Measurements from ENCODE around the gene PDCD1. TPM values are rescaled to one million over a fixed set of nuclear protein-coding genes. Genes with fewer than 3 reads are reported as not detected.
A peak's percentile ranks its signal among the peaks of the same experiment; 100 is the strongest.
"Not testable (repeated sequence)": the region's sequence is repeated elsewhere in the genome, so short reads cannot be mapped to it uniquely, and the experiment has no call there.

PDCD1 gene
- polyA plus RNA-seq, 3 donors from 2014 or later = 3.3 TPM; not detected in 2

- no peaks in the 10 kb centered on the region for H3K9me3 Mint-ChIP-seq
- H3K4me1 Mint-ChIP-seq = peaks cover 4 to 7% of the 10 kb centered on the region in 2 donors
- no peaks in the 10 kb centered on the region for H3K36me3 Mint-ChIP-seq
- H3K27me3 Mint-ChIP-seq (ENCODE audit: low read depth in 3 of 3) = peaks cover 3 to 11% (median 5%) of the 10 kb centered on the region in 3 donors
- H3K4me3 Mint-ChIP-seq = no peak overlapping the region
- H3K27ac Mint-ChIP-seq = peak overlapping the region in 1 of 6 donors; percentile 31
- DNase-seq = peak in 2 of 3 donors; percentile 22 to 59
Observed at GRCh38 chr2:241813644-241814392, 44.9 kb downstream of the PDCD1 start.

DNA sequence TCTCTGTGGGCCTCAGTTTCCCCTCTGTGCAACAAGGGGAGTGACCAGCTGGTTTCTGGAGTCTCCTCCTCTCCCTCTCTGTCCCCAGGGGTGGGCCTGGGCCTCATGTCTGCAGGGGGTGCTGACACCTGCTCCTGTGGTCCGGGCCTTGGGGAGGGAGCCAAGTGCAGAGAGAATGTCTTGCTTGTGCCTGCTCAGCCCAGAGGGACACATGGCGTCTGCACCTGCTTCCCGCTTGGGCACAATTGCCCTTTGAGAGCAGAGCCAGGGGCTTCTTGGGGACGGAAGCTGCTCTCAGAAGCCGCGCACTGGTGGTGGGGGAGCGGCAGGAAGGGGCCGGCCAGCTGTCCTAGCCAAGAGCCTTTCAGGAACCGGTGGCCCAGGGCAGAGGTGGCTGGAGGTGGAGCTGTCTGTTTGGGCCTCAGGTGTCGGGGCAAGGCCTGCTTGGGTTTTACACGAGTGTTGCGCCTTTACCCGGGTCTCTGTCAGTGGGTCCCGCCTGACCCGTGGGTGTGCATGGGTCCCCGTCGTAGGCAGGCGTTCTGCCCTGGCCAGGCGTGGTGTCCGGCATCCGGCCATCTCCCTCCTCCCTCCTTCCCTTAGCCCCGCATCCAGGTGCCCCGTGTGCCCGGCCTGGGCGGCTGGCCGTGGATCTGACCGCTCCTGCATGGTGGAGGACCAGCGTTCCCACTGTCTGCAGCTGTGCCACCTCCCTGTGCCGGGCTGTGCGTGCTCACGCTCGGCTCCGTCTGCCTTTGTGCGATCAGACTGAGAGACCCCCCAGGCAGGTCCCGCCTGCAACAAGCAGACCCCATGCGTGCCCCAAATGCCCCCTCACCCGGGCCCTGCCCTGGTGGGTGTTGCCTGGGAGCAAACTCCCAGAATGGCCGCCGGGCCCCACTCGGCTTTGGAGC, 45.7 kb downstream of the PDCD1 start:
- H3K4me1 Mint-ChIP-seq = peaks cover 4 to 7% of the 10 kb centered on the region in 2 donors
- H3K27ac Mint-ChIP-seq = no peak overlapping the region
- H3K36me3 Mint-ChIP-seq = no peaks in the 10 kb centered on the region
- DNase-seq = no peak
- no peak overlapping the region for H3K4me3 Mint-ChIP-seq
- H3K27me3 Mint-ChIP-seq (ENCODE audit: low read depth in 3 of 3) = peaks cover 3 to 11% (median 5%) of the 10 kb centered on the region in 3 donors
- no peaks in the 10 kb centered on the region for H3K9me3 Mint-ChIP-seq

DNA sequence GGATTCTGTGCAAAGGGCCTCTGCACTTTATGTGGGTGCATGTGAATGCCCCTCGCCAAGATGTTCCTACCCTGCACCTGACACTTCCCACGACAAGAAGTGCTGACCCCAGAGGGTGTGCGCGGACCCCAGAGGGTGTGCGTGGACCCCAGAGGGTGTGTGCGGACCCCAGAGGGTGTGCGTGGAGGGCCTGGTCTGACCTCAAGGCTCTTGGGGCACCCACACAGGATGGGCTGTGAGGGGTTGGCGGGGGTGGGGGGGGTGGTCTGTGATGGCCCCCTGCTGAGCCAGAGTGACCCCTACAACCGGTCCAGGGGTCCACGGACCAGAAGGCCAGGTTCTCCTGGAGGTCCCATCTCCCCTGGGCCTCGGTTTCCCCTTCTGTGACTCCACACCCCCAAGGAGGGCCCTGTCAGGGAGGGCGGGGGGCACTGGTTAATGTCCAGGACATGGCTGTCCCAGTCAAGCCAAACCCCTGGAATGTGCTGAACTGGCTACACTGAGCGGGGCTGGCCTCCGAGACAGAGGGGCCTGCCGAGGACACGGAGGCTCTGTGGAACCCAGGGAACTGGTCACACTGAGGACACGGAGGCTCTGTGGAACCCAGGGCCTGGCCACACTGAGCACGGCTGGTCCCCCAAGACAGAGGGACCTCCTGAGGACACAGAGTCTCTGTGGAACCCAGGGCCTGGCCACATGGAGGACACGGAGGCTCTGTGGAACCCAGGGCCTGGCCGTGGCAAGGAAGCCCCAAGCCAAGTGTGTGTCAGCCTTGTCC, 46.6 kb downstream of the PDCD1 start:
- Mint-ChIP-seq H3K36me3 (no peaks in the 10 kb centered on the region), H3K4me3 (no peak overlapping the region), H3K27ac (peak overlapping the region in 1 of 6 donors; percentile 56), H3K4me1 (peaks cover 0 to under 1% of the 10 kb centered on the region in 2 donors), H3K27me3 (ENCODE audit: low read depth in 3 of 3) (peaks cover 0 to 8% (median 2%) of the 10 kb centered on the region in 3 donors), H3K9me3 (no peaks in the 10 kb centered on the region)
- DNase-seq = no peak

DNA sequence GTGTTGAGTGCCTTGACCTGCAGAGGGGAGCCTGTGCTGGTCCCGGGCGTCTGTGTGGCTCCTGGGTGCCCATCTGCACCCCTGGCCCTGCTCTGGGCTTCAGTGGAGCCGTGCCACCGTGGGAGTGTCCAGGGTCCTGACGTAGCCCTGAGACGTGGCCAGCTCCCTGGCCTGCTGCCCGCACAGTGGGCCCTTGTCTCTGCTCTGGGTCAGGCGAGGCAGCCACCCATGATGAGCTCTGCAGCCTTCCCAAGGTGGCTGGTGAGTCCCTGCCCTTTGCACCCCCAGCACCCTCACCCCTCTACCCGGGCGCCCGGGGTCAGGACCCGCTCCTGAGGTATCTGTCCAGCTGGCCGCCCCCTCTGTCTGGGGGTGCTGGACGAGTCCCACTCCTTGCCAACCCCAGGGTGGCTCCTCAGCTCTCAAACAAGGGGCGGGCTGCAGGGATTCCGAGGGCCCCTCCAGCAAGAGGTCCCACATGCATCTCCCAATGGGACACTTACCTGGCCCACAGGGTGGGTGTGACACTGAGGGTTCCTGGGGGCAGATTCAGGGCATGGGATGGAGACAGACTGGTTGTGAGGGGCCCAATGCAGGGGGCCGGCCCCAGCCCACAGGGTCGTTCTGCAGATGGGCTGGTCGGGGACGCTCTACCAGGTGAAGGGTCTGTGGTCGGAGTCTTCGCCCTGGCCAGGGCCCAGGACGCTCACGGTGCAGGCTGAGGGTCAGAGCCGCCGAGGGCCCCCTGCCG, 47.3 kb downstream of the PDCD1 start:
- Mint-ChIP-seq H3K27me3 (ENCODE audit: low read depth in 3 of 3) (peaks cover 0 to 8% (median 2%) of the 10 kb centered on the region in 3 donors), H3K27ac (peak overlapping the region in 1 of 6 donors; percentile 56), H3K9me3 (no peaks in the 10 kb centered on the region), H3K4me1 (no peaks in the 10 kb centered on the region), H3K4me3 (no peak overlapping the region), H3K36me3 (no peaks in the 10 kb centered on the region)
- no peak for DNase-seq

- no peaks in the 10 kb centered on the region for H3K9me3 Mint-ChIP-seq
- no peaks in the 10 kb centered on the region for H3K36me3 Mint-ChIP-seq
- no peaks in the 10 kb centered on the region for H3K4me1 Mint-ChIP-seq
- DNase-seq = no peak
- H3K27ac Mint-ChIP-seq = no peak overlapping the region
- H3K4me3 Mint-ChIP-seq = no peak overlapping the region
- H3K27me3 Mint-ChIP-seq (ENCODE audit: low read depth in 3 of 3) = peaks cover 0 to 8% (median 2%) of the 10 kb centered on the region in 3 donors
Observed at GRCh38 chr2:241810307-241811200, 48.1 kb downstream of the PDCD1 start.

DNA sequence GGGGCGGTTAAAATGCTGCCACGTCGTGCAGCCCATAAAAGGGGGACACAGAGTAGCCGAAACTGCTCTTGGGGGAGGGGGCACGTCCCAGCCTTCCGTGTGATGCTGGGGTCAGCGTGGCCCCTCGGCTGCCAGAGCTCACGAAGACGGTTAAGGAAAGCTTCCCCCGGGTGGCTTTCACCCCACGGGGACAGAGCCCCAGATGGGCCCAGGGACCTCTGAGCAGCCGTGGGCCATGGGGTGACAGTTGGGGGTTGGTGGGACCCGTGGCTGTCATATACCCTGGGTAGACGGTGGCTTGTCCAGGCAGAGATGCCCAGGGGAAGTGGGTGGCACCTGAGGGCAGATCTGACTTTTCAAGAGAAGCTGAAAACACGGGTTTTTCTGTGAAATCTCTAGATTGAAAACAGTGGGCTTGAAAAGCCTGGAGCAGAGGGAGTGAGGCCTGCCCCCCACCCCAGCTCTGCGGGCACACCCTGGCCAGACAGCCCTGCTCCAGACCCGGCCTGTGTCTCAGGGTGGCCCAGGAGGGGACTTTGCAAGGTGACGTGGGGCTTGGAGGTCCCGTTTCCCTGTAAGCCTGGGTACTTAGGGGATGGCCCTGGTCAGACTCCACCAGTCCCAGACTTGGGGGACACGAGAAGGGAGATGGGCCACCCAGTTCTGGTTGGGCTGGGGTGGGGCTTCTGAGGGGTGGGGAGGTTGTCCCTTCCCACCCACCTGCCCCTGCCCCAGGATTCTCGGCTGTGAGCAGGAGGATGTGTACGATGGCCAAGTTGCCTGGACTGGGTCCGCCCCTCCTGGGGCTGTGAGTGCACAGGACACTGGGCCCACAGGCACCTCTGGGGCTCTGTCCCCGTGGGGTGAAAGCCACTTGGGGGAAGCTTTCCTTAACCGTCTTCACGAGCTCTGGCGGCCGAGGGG, 49.0 kb downstream of the PDCD1 start:
- H3K9me3 Mint-ChIP-seq = no peaks in the 10 kb centered on the region
- DNase-seq = no peak
- H3K4me1 Mint-ChIP-seq = peaks cover 0 to 4% of the 10 kb centered on the region in 2 donors
- no peak overlapping the region for H3K4me3 Mint-ChIP-seq
- H3K27me3 Mint-ChIP-seq (ENCODE audit: low read depth in 3 of 3) = peaks cover 0 to 5% (median 0%) of the 10 kb centered on the region in 3 donors
- H3K36me3 Mint-ChIP-seq = no peaks in the 10 kb centered on the region
- H3K27ac Mint-ChIP-seq = peak overlapping the region in 3 of 6 donors; percentile 16 to 68 (median 24)

GRCh38 chr2:241808721-241809382, 49.8 kb downstream of the PDCD1 start, which contains the start of gene NEU4:
TSS of gene NEU4 (plus strand) at chr2:241809193. CDS start at chr2:241814485, 5,292 bp downstream.
- H3K27ac Mint-ChIP-seq = peak within 1 kb of the TSS in 3 of 6 donors; percentile 16 to 68 (median 24)
- peaks cover 0 to 4% (median 0%) of the 10 kb centered on the region in 3 donors for H3K27me3 Mint-ChIP-seq (ENCODE audit: low read depth in 3 of 3)
- H3K4me1 Mint-ChIP-seq = peaks cover 0 to 5% of the 10 kb centered on the region in 2 donors
- no peak for DNase-seq
- peak within 1 kb of the TSS in 1 of 5 donors; percentile 22 for H3K4me3 Mint-ChIP-seq
- H3K36me3 Mint-ChIP-seq = no peaks in the 10 kb centered on the region
- H3K9me3 Mint-ChIP-seq = no peaks in the 10 kb centered on the region

DNA sequence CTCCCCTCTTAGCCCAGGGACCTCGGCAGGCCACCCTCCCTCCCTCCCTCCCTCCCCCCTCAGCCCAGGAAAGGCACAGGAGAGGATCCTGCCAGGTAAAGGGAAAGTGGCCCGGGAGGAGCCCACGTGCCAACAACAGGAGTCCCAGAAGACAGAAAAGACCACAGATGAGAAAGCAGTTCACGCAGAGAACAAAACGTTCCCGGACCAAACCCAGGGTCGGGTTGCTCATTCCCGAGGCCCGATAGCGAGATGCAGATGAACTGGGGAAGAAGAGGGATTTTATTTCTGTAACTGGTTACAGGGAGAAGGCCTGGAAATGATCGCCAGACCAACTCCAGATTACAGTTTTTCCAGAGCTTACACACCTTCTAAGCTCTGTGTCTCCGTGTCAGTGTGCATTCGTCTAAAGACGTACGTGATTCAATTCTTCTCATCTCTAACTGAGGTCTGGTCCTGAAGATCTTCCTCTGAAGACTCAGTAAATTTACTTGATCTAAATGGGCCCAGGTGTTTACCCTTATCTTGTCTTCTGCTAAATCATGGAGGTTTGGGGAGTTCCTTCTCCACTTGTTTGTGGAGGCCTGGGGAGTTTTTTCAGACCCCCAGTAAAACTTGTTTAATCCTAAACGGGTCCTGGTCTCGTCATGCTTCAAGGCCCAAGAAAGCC, 50.5 kb downstream of the PDCD1 start:
- H3K27me3 Mint-ChIP-seq (ENCODE audit: low read depth in 3 of 3) = peaks cover 1 to 5% (median 3%) of the 10 kb centered on the region in 3 donors
- H3K27ac Mint-ChIP-seq = peak overlapping the region in 1 of 6 donors; percentile 29
- no peak for DNase-seq
- peak overlapping the region in 1 of 5 donors; percentile 22 for H3K4me3 Mint-ChIP-seq
- no peaks in the 10 kb centered on the region for H3K9me3 Mint-ChIP-seq
- H3K36me3 Mint-ChIP-seq = no peaks in the 10 kb centered on the region
- H3K4me1 Mint-ChIP-seq = peaks cover 0 to 7% of the 10 kb centered on the region in 2 donors

- H3K27ac Mint-ChIP-seq; H3K27me3 Mint-ChIP-seq (ENCODE audit: low read depth in 3 of 3); H3K36me3 Mint-ChIP-seq; H3K4me1 Mint-ChIP-seq; DNase-seq; H3K4me3 Mint-ChIP-seq; H3K9me3 Mint-ChIP-seq: not testable (repeated sequence)
Observed at GRCh38 chr2:241806217-241806616, 52.5 kb downstream of the PDCD1 start.

DNA sequence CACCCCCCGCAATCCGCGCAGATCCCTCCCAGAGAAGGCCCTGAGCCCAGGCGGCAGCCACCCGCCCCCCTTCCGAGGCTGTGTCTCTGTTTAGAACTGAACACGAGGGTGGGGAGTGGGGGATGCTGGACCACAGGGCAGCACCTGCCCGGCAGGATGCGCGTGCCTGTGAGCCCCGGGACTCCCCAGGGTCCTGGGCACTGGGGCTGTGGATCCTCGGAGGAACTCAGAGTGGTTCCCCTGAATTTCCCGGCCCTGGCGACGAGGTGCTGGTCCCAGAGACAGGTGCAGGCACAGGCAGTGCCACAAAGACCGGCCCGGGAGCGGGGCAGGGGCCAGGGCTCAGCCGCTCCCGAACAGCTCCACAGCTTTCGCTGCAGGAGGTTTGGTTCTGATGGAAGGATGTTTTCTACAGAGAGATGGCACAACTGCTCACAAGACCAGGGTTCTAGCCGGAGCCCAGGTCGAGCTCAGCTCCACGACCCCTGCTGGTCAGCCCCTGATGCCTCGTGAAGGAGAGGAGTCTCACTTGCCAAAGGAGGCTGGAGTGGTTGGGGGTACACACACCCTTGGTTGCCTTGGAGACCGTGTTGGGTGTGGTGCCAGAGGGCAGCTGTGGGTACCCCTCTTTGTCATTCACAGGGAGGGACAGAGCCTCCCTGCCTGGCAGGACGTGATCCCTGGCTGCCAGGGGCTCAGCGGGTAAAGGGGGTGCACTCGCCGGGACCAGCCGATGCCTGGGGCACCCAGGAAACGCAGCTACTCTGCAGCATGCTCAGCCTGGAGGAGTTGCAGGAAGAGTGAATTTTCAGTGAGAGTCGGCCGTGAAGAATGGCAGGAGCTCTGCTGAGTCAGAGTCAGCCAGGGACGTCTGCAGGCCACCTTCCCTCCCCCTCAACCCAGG, 54.1 kb downstream of the PDCD1 start:
- peak; percentile 16 to 26 (median 19) for DNase-seq
- Mint-ChIP-seq H3K27me3 (ENCODE audit: low read depth in 3 of 3) (peaks cover 2 to 9% (median 5%) of the 10 kb centered on the region in 3 donors), H3K36me3 (no peaks in the 10 kb centered on the region), H3K4me3 (peak overlapping the region; percentile 24 to 65 (median 56)), H3K4me1 (peaks cover 0 to 7% of the 10 kb centered on the region in 2 donors), H3K27ac (peak overlapping the region in 1 of 6 donors; percentile 49), H3K9me3 (no peaks in the 10 kb centered on the region)
